ENCODE data around the gene WDR86.

Gene WDR86

DNA sequence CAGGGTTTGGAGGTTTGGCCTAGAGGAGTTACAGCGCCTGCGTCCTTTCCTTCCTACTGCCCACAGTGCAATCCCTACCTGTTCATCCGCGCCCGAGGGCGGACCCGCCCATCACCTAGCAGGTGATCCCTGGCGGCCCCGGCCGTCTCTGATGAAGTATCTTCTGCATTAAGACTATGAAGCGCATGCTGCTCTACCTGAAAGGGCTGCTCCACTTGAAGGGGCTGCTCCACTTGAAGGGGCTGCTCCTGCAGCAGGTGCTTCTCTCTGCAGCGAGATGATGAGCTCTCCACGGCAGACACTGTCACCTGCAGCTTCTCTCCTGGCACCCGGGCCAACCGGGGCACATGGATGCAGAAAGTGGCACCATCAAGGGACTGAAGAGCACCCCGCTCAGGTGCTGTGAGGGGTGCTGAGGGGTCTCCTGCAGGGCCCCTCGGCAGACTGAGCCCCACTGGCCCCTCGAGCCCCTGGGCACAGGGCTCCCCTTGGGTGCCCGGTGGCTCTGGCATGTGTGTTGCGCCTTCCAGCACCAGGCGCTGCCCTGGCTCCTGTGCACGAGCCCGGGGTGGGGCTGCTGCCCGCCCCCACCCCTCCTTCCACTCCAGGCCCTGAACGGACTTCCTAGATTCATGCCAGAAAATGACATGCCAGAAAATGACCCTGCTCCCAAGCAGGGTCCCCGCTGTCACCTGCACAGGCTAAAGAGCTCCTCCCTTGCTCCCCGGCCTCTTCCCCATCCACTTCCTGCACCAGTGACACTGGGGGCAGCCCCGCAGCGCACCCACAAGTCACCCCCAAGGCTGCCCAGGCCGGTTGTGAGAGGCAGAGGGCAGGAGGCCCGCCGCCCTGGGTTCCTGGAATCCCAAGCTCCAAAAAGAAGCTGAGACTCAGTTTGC lies 29.4 kb downstream of the WDR86 start:
- DNase-seq (ENCODE audit: insufficient read length, low spot score) (peak; percentile 16), FAIRE-seq (no peak)
- TF ChIP-seq, protein P1, sequence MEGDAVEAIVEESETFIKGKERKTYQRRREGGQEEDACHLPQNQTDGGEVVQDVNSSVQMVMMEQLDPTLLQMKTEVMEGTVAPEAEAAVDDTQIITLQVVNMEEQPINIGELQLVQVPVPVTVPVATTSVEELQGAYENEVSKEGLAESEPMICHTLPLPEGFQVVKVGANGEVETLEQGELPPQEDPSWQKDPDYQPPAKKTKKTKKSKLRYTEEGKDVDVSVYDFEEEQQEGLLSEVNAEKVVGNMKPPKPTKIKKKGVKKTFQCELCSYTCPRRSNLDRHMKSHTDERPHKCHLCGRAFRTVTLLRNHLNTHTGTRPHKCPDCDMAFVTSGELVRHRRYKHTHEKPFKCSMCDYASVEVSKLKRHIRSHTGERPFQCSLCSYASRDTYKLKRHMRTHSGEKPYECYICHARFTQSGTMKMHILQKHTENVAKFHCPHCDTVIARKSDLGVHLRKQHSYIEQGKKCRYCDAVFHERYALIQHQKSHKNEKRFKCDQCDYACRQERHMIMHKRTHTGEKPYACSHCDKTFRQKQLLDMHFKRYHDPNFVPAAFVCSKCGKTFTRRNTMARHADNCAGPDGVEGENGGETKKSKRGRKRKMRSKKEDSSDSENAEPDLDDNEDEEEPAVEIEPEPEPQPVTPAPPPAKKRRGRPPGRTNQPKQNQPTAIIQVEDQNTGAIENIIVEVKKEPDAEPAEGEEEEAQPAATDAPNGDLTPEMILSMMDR (IDR thresholded peaks at IDR 0.05; ENCODE audit: insufficient read depth, missing control alignments), result no peak

DNA sequence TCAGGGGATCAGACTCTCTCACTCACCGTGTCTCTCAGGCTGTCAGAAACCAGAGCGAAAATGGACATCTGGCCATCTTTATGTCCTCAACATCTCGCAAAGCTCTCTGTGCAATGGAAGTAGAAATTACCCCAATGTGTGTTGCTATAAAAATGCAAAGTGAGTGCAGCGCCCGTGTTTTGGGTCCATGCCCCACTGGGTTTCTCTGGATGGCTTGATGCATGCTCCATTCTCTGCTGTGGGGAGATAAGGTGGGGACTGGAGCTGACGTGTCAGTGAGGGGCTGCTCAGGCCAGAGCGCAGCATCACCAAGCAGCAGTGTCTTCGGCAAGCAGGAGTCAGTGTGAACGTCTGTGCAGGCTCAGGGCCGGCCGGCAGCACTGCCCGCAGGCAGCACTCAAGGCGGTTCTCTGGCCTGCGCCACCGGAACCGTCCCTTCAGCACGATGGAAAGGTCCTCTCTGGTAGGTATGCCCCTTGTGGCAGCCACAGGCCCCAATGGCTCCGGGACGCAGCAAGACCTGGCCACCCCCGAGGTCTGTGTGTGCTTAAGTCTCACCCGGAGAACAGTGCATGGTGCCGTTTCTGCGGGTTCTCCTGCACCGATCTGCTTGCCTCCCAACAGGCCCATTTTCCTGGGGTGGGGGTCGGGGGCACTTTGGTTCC lies 30.2 kb downstream of the WDR86 start:
- DNase-seq (ENCODE audit: insufficient read length, low spot score) (peak; percentile 15), FAIRE-seq (no peak)
- TF ChIP-seq, protein P1 (IDR thresholded peaks at IDR 0.05; ENCODE audit: insufficient read depth, missing control alignments), result no peak

DNA sequence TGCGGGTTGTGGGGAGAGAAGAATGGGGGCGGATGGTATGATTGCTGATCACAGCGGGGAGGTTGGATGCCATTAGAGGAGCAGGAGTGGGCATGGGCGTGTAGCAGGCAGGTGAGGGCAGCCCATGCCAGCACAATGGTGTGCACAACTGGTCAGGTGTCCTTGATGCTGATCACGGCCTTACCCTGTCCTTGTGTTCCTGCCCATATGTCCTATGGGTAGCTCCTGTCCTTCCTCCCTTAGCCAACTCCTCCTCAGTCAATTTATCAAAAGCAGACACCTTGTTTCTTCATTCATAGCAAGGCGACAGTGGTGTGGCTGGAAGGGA lies 30.7 kb downstream of the WDR86 start:
- DNase-seq (ENCODE audit: insufficient read length, low spot score), result peak; percentile 13
- TF ChIP-seq, protein P1 (IDR thresholded peaks at IDR 0.05; ENCODE audit: insufficient read depth, missing control alignments), result no peak
- FAIRE-seq, result no peak

DNA sequence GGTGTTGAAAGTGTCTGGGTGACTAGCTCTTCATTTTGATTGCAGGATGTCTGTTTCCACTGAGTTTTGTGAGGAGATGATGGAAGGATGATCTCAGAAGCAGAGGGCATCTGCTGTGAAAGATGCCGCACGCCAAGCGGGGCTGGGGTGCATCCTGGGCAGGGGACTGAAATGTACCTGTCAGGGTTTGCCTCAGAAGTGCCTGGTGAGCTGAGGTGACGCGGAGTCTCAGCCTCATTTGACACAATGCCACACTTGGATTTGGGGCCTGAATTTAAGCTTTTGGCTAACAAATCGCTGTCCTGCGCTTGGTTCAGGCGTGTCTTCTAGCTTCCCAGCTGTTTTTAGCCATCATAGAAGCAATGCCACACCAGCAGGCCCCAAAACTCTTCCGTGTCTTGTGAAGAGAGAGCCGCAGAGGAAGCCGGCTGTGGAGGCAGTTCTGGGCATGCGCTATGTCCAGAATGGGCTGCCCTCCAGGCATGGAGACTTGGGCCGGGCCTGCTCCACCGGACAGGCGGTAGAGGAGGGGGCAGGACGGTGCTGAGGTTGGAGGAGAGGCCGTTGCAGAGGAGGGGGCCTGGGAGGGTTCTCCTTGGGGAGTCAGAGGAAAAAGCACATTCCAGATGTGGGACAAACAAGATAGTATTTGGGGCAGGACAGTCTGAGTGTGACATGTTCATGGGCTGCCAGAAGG lies 31.2 kb downstream of the WDR86 start:
- no peak for DNase-seq (ENCODE audit: insufficient read length, low spot score)
- no peak for FAIRE-seq
- TF ChIP-seq, protein P1 (IDR thresholded peaks at IDR 0.05; ENCODE audit: insufficient read depth, missing control alignments), result no peak

DNA sequence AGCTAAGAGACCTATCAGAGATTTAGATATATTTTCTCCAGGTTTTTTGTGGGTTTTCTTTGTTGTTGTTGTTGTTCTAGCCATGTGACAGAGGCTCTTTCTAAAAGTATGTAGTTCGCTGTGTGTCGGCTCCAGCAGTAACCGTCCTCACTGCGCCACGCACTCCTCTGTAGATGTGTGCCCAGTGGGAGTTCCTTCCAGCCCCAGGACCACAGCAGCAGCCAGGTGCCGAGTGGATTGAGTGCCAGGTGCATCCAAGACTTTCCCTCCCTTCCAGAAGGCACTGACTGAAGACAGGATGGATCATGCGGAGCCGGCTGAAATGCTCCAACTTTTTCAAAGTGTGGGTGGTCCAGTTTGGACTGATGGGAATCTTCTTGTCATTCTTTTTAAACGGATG lies 31.8 kb downstream of the WDR86 start:
- TF ChIP-seq, protein P1 (IDR thresholded peaks at IDR 0.05; ENCODE audit: insufficient read depth, missing control alignments), result no peak
- FAIRE-seq, result no peak

DNA sequence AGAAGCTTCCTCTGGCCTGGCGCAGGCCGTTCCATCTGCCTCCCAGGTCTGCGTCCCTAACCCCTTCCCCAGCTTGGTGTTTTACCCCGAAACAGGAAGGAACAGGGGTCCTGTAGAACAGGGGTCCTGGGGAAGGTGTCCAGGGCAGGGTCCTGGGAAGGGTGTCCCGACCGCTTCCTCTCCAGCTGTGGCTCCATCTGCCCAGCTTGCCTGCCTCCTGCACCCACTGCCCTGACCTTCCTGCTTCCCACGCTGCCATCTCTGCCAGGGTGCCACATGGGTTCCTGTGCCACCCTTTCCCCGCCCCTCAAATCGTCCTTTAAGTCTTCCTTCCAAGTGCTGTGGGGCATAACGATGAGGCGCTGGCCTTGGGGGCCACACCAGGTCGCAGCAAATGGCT lies 32.4 kb downstream of the WDR86 start:
- FAIRE-seq, result no peak

More for the DNA sequence above, 31.8 kb downstream of the WDR86 start:
- DNase-seq (ENCODE audit: insufficient read length, low spot score), result no peak

More for the DNA sequence above, 32.4 kb downstream of the WDR86 start:
- TF ChIP-seq, protein P1 (IDR thresholded peaks at IDR 0.05; ENCODE audit: insufficient read depth, missing control alignments), result no peak
- no peak for DNase-seq (ENCODE audit: insufficient read length, low spot score)
